Loucy (cell line): Measurements from ENCODE around the gene LIMS1.

Experiments
- H2AFZ ChIP-seq: fragments of 200-600 bp; sonication (generic); 2 replicates; pipeline ENCODE4 v1.6.0; 2016; ENCODE audit warnings: antibody characterized with exemption, mild to moderate bottlenecking, low read length, moderate library complexity
- H3F3A ChIP-seq: fragments of 200-600 bp; 2 replicates; pipeline ENCODE4 v1.6.0; 2016; ENCODE audit warnings: antibody characterized with exemption, low read depth, mild to moderate bottlenecking
- H3K27me3 ChIP-seq: fragments of 200-600 bp; sonication (generic); 2 replicates; pipeline ENCODE4 v1.6.1; 2014; ENCODE audit warnings: low read length, mild to moderate bottlenecking; ENCODE audit not compliant: insufficient read depth, poor library complexity, severe bottlenecking
- H3K36me3 ChIP-seq: fragments of 200-600 bp; sonication (generic); 2 replicates; pipeline ENCODE4 v1.6.1; 2016; ENCODE audit warnings: low read length; ENCODE audit not compliant: insufficient read depth
- H3K4me1 ChIP-seq: fragments of 200-600 bp; sonication (generic); 2 replicates; pipeline ENCODE4 v1.5.1; 2014; ENCODE audit warnings: low read length, mild to moderate bottlenecking; ENCODE audit not compliant: insufficient read depth, poor library complexity, severe bottlenecking
- H3K4me2 ChIP-seq: fragments of 200-600 bp; sonication (generic); 2 replicates; pipeline ENCODE4 v1.6.0; 2014; ENCODE audit warnings: antibody characterized with exemption, low read length, low read depth, mild to moderate bottlenecking; ENCODE audit not compliant: poor library complexity, severe bottlenecking
- H3K4me3 ChIP-seq: fragments of 200-600 bp; sonication (generic); 2 replicates; pipeline ENCODE4 v1.5.1; 2014; ENCODE audit warnings: low read length, mild to moderate bottlenecking, mixed read lengths; ENCODE audit not compliant: poor library complexity, severe bottlenecking
- H3K79me2 ChIP-seq: fragments of 200-600 bp; sonication (generic); 2 replicates; pipeline ENCODE4 v1.6.1; 2014; ENCODE audit warnings: low read length; ENCODE audit not compliant: insufficient read depth
- H3K9ac ChIP-seq: fragments of 200-600 bp; sonication (generic); 2 replicates; pipeline ENCODE4 v1.6.0; 2014; ENCODE audit warnings: mild to moderate bottlenecking, low read depth, low read length, moderate library complexity; ENCODE audit not compliant: poor library complexity, severe bottlenecking
- H3K9me2 ChIP-seq: fragments of 200-600 bp; sonication (generic); replicated peaks from 2 replicates; pipeline ENCODE4 v1.6.1; 2016; ENCODE audit warnings: low read depth, low read length, mixed read lengths
- H3K9me3 ChIP-seq: fragments of 200-600 bp; sonication (generic); 2 replicates; pipeline ENCODE4 v1.6.1; 2014; ENCODE audit warnings: mild to moderate bottlenecking, antibody characterized with exemption, low read length, low read depth; ENCODE audit not compliant: insufficient read depth
- H4K20me1 ChIP-seq: fragments of 200-600 bp; sonication (generic); 2 replicates; pipeline ENCODE4 v1.6.0; 2014; ENCODE audit warnings: antibody characterized with exemption, low read length, mild to moderate bottlenecking; ENCODE audit not compliant: insufficient read depth, poor library complexity, severe bottlenecking
- EZH2phosphoT487 ChIP-seq: fragments of 200-600 bp; IDR thresholded peaks from 2 replicates; pipeline ENCODE4 v1.6.1; 2018; ENCODE audit warnings: antibody characterized with exemption, mild to moderate bottlenecking, moderate library complexity, borderline replicate concordance
- TF ChIP-seq, protein P1 (sequence below): fragments of 200-600 bp; sonication (generic); conservative IDR thresholded peaks from 2 replicates; pipeline ENCODE4 v1.5.1; 2014; ENCODE audit warnings: mild to moderate bottlenecking, antibody characterized with exemption, low read length

Gene LIMS1

DNA sequence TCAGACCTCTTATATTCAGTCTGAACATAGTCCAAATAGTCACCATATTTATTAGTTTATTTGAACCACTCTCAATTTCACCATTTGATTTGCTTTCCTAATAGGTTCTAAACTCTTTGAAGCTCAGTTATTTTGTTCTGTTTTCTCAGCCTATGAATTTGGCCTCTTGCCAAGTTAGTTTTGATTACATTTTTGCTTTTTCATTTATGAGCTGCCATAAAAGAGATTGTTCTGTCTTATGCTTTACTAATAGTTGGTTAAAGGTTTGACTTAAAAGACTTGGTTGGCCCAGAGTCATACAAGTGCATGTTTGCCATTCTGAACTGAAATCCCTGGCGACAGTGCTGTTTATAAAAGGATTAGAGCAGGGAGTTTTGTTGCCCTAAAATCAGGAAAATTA lies 99.1 kb downstream of the LIMS1 start:
- H3K36me3 ChIP-seq, result peaks cover 10% of the 10 kb centered on the region; the same call in 1 of the 2 replicates
- H3K27me3 ChIP-seq, result no peaks in the 10 kb centered on the region
- peaks cover 83% of the 10 kb centered on the region for H3K4me1 ChIP-seq
- H3K9me3 ChIP-seq, result no peaks in the 10 kb centered on the region
- H3F3A ChIP-seq, result peaks cover 5% of the 10 kb centered on the region; the same call in 1 of the 2 replicates
- peaks cover 59% of the 10 kb centered on the region for H4K20me1 ChIP-seq
- H3K4me3 ChIP-seq, result peak overlapping the region; percentile 42
- H3K4me2 ChIP-seq, result peak overlapping the region; percentile 94
- H2AFZ ChIP-seq, result no peak overlapping the region
- H3K9ac ChIP-seq, result peak overlapping the region; percentile 31
- no peaks in the 10 kb centered on the region for H3K9me2 ChIP-seq
- no peak for TF ChIP-seq EZH2phosphoT487
- TF ChIP-seq, protein P1, sequence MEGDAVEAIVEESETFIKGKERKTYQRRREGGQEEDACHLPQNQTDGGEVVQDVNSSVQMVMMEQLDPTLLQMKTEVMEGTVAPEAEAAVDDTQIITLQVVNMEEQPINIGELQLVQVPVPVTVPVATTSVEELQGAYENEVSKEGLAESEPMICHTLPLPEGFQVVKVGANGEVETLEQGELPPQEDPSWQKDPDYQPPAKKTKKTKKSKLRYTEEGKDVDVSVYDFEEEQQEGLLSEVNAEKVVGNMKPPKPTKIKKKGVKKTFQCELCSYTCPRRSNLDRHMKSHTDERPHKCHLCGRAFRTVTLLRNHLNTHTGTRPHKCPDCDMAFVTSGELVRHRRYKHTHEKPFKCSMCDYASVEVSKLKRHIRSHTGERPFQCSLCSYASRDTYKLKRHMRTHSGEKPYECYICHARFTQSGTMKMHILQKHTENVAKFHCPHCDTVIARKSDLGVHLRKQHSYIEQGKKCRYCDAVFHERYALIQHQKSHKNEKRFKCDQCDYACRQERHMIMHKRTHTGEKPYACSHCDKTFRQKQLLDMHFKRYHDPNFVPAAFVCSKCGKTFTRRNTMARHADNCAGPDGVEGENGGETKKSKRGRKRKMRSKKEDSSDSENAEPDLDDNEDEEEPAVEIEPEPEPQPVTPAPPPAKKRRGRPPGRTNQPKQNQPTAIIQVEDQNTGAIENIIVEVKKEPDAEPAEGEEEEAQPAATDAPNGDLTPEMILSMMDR, result no peak
- H3K79me2 ChIP-seq, result peaks cover 100% of the 10 kb centered on the region

DNA sequence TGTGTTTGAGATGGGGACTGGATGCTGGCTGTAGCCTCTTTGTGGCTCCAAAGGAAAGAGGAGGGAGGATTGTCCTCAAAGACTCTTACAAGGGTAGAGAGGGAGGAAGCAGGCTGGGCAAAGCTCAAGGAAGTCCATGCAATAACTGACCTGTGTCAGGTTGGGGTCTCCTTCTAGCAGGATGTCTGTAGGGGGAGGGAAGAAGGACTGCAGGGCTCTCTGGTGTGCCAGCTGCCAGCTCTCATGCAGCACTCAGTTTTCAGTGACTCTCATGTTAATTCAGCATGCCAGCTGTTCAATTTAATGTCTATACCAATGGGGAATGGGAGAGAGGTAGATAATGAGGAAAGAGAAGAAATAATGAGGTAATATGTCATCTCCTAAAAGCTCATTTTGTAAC lies 99.7 kb downstream of the LIMS1 start:
- Histone ChIP-seq H3K4me1 (peaks cover 77% of the 10 kb centered on the region), H3K4me3 (peak overlapping the region; percentile 42), H3K27me3 (no peaks in the 10 kb centered on the region), H3K9ac (peak overlapping the region; percentile 31), H3K4me2 (peak overlapping the region; percentile 94), H3K79me2 (peaks cover 100% of the 10 kb centered on the region), H4K20me1 (peaks cover 59% of the 10 kb centered on the region), H2AFZ (no peak overlapping the region), H3K36me3 (peaks cover 10% of the 10 kb centered on the region; the same call in 1 of the 2 replicates), H3K9me3 (no peaks in the 10 kb centered on the region), H3F3A (peaks cover 3% of the 10 kb centered on the region; the same call in 1 of the 2 replicates), H3K9me2 (no peaks in the 10 kb centered on the region)
- no peak for TF ChIP-seq EZH2phosphoT487
- TF ChIP-seq, protein P1, result no peak

DNA sequence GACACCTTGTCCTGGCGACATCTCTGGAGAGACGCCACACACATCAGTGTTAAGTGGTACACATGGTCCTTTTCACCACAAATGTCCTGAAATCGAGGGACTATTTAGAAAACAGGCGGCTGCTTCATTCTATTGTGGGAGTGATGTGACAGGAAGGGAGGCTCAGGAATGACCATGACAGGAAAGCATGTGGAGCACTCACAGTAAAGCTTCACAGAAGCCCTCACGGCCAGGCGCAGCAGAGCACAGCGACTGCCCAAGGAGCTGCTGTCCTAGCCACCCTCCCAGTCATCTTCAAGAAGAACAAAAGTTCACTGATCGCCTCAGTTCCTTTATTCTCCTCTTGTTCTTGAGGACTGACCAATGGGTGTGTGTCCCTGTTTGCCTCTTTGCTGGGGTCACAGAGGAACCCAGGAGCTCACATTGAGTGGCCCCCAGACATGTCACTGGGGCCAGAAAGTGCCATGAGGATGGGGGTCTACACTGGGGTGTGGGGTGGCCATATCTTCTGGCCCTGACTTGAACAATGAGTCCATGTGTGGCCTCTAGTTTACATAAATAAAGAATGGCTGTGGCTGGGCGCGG lies 100.4 kb downstream of the LIMS1 start:
- no peak overlapping the region for H2AFZ ChIP-seq
- peaks cover 10% of the 10 kb centered on the region; the same call in 1 of the 2 replicates for H3K36me3 ChIP-seq
- H3K9me2 ChIP-seq, result no peaks in the 10 kb centered on the region
- no peaks in the 10 kb centered on the region for H3K9me3 ChIP-seq
- TF ChIP-seq, protein P1, result no peak
- H3K79me2 ChIP-seq, result peaks cover 100% of the 10 kb centered on the region
- H3K4me3 ChIP-seq, result peak overlapping the region; percentile 42
- H3K4me1 ChIP-seq, result peaks cover 71% of the 10 kb centered on the region
- H3K27me3 ChIP-seq, result no peaks in the 10 kb centered on the region
- H3K9ac ChIP-seq, result peak overlapping the region; percentile 31
- H4K20me1 ChIP-seq, result peaks cover 61% of the 10 kb centered on the region
- no peaks in the 10 kb centered on the region for H3F3A ChIP-seq
- peak overlapping the region; percentile 94 for H3K4me2 ChIP-seq
